Measurements from ENCODE around the gene PITX1.
"Not testable (repeated sequence)": the region's sequence is repeated elsewhere in the genome, so short reads cannot be mapped to it uniquely, and the experiment has no call there.

The PITX1 gene

GRCh38 chr5:135008981-135009735 is 24.9 kb downstream of the PITX1 start:
- no peak for DNase-seq

GRCh38 chr5:135008556-135008955 is 25.5 kb downstream of the PITX1 start:
- no peak for DNase-seq

- DNase-seq, result no peak
Observed at GRCh38 chr5:135007749-135008363, 26.2 kb downstream of the PITX1 start.

- DNase-seq, result no peak
Observed at GRCh38 chr5:135007305-135007704, 26.7 kb downstream of the PITX1 start.

GRCh38 chr5:135005076-135005475 is 29.0 kb downstream of the PITX1 start:
- DNase-seq, result no peak

GRCh38 chr5:135004376-135004775 is 29.7 kb downstream of the PITX1 start:
- no peak for DNase-seq

- DNase-seq, result not testable (repeated sequence)
Observed at GRCh38 chr5:134998068-134998467, 36.0 kb downstream of the PITX1 start.

GRCh38 chr5:134997015-134997414 is 37.0 kb downstream of the PITX1 start:
- DNase-seq, result no peak

- no peak for DNase-seq
Observed at GRCh38 chr5:134995850-134996402, 38.1 kb downstream of the PITX1 start.

- no peak for DNase-seq
Observed at GRCh38 chr5:134994560-134995156, 39.4 kb downstream of the PITX1 start.

GRCh38 chr5:134993161-134993560 is 40.9 kb downstream of the PITX1 start:
- DNase-seq, result no peak

- no peak for DNase-seq
Observed at GRCh38 chr5:134992148-134992547, 41.9 kb downstream of the PITX1 start.

GRCh38 chr5:134990183-134990582 is 43.8 kb downstream of the PITX1 start:
- DNase-seq, result not testable (repeated sequence)

- DNase-seq, result no peak
Observed at GRCh38 chr5:134989266-134989830, 44.7 kb downstream of the PITX1 start.

GRCh38 chr5:134982230-134982629 is 51.8 kb downstream of the PITX1 start:
- DNase-seq, result no peak

- DNase-seq, result no peak
Observed at GRCh38 chr5:134979416-134979815, 54.6 kb downstream of the PITX1 start.
